SK-N-SH (cell line): ENCODE data around the gene CCR8. TPM values are rescaled to one million over a fixed set of nuclear protein-coding genes. Genes with fewer than 3 reads are reported as not detected.

Source experiments
- CTCF ChIA-PET: fragments of 300-600, 350-600 bp; formaldehyde crosslinking; extraction: SDS; loops from one replicate; lab custom pipeline; 2021; lab: Yijun Ruan, JAX
- POLR2A ChIA-PET: fragments of 350-600 bp; sonication (Branson Sonifier 250); formaldehyde crosslinking; extraction: SDS; loops from one replicate; lab custom pipeline; 2020; ENCODE audit warnings: antibody characterized with exemption, inconsistent platforms; lab: Yijun Ruan, JAX
- DNase-seq: peaks from one replicate; pipeline ENCODE4 v3.0.0; 2012
- H2AFZ ChIP-seq: fragments of 200-600 bp; sonication (generic); 2 replicates; pipeline ENCODE4 v1.8.1; 2016; ENCODE audit warnings: antibody characterized with exemption, mild to moderate bottlenecking, low read depth
- H3F3A ChIP-seq: fragments of 200-600 bp; sonication (generic); replicated peaks from 2 replicates; pipeline ENCODE3; 2016; ENCODE audit warnings: antibody characterized with exemption, mild to moderate bottlenecking; ENCODE audit not compliant: insufficient read depth
- H3K27ac ChIP-seq, 2 experiments: fragments of 200-500 bp in 1 of 2; fragments of 200-600 bp in 1 of 2; sonication (Bioruptor generic) in 1 of 2; sonication (generic), shearing (Covaris generic) in 1 of 2; 2 replicates each; pipeline versions ENCODE4 v1.5.1 to v1.6.1; 2014 to 2016; ENCODE audit warnings: low read depth in 2 of 2, inconsistent platforms in 1 of 2, low read length in 1 of 2, mild to moderate bottlenecking in 1 of 2, mixed read lengths in 1 of 2
- H3K27me3 ChIP-seq: fragments of 200-600 bp; sonication (generic), shearing (Covaris generic); 2 replicates; pipeline ENCODE4 v1.6.1; 2016; ENCODE audit warnings: mixed run types; ENCODE audit not compliant: insufficient read depth
- H3K36me3 ChIP-seq, 2 experiments: fragments of 200-500 bp in 1 of 2; fragments of 200-600 bp in 1 of 2; sonication (Bioruptor generic) in 1 of 2; sonication (generic) in 1 of 2; replicated peaks in 1 of 2; 2 replicates each; pipeline versions ENCODE3 to v1.5.1; 2014 to 2016; ENCODE audit warnings: low read length in 1 of 2, mild to moderate bottlenecking in 1 of 2; ENCODE audit not compliant: insufficient read depth in 2 of 2, control insufficient read depth in 1 of 2
- H3K4me1 ChIP-seq, 2 experiments: fragments of 200-500 bp in 1 of 2; fragments of 200-600 bp in 1 of 2; sonication (Bioruptor generic) in 1 of 2; sonication (generic), shearing (Covaris generic) in 1 of 2; 2 replicates each; pipeline versions ENCODE4 v1.5.1 to v1.6.1; 2014 to 2016; ENCODE audit warnings: low read depth in 1 of 2, low read length in 1 of 2, mixed run types in 1 of 2; ENCODE audit not compliant: insufficient read depth in 2 of 2, control insufficient read depth in 1 of 2
- H3K4me2 ChIP-seq: fragments of 200-600 bp; sonication (generic), shearing (Covaris generic); 2 replicates; pipeline ENCODE4 v1.6.1; 2017; ENCODE audit warnings: mixed run types
- H3K4me3 ChIP-seq, 2 experiments: fragments of 200-500 bp in 1 of 2; fragments of 200-600 bp in 1 of 2; sonication (Bioruptor generic) in 1 of 2; sonication (generic), shearing (Covaris generic) in 1 of 2; 2 replicates each; pipeline versions ENCODE4 v1.5.1 to v1.8.1; 2014 to 2016; ENCODE audit warnings: low read depth in 2 of 2, inconsistent platforms in 1 of 2, low read length in 1 of 2, mild to moderate bottlenecking in 1 of 2, mixed read lengths in 1 of 2, moderate library complexity in 1 of 2
- H3K79me2 ChIP-seq: fragments of 200-600 bp; sonication (generic); 2 replicates; pipeline ENCODE4 v1.8.1; 2017; ENCODE audit warnings: mild to moderate bottlenecking; ENCODE audit not compliant: insufficient read depth
- H3K9ac ChIP-seq: fragments of 200-600 bp; sonication (generic); 2 replicates; pipeline ENCODE4 v1.6.1; 2017; ENCODE audit warnings: mixed run types
- H3K9me2 ChIP-seq: fragments of 200-600 bp; sonication (generic); 2 replicates; pipeline ENCODE4 v1.6.1; 2017; ENCODE audit warnings: mixed run types
- H3K9me3 ChIP-seq: fragments of 200-600 bp; sonication (generic); 2 replicates; pipeline ENCODE4 v1.6.1; 2017; ENCODE audit warnings: mixed run types, mild to moderate bottlenecking, moderate library complexity
- H4K20me1 ChIP-seq: fragments of 200-600 bp; sonication (generic); 2 replicates; pipeline ENCODE4 v1.6.1; 2017; ENCODE audit warnings: mild to moderate bottlenecking, mixed run types; ENCODE audit not compliant: insufficient read depth
- CHD2 ChIP-seq: fragments of 150-350 bp; IDR thresholded peaks from 2 replicates; pipeline ENCODE4 v1.6.1; 2018; ENCODE audit warnings: low read length; ENCODE audit not compliant: partially characterized antibody
- EP300 ChIP-seq, 2 experiments: IDR thresholded peaks; 2 replicates each; pipeline versions ENCODE4 v1.4.0 to v1.6.1; 2012; ENCODE audit warnings: borderline replicate concordance in 1 of 2, low read depth in 1 of 2, low read length in 1 of 2
- FOSL2 ChIP-seq: IDR thresholded peaks from 2 replicates; pipeline ENCODE4 v1.4.0; 2012; ENCODE audit warnings: low read depth, mild to moderate bottlenecking, moderate library complexity, borderline replicate concordance
- FOXJ3 ChIP-seq: sonication (generic); formaldehyde crosslinking; IDR thresholded peaks from 2 replicates; pipeline ENCODE4 v1.5.1; 2020; ENCODE audit warnings: mild to moderate bottlenecking, missing genetic modification reagents
- FOXM1 ChIP-seq: IDR thresholded peaks from 2 replicates; pipeline ENCODE4 v1.4.0; 2012; ENCODE audit warnings: low read depth, mild to moderate bottlenecking
- JUND ChIP-seq: IDR thresholded peaks from 2 replicates; pipeline ENCODE4 v1.4.0; 2012
- MXI1 ChIP-seq: IDR thresholded peaks from 2 replicates; pipeline ENCODE4 v1.6.1; 2012; ENCODE audit warnings: mild to moderate bottlenecking, low read depth, low read length, improper control_type of control experiment
- NRF1 ChIP-seq: IDR thresholded peaks from 2 replicates; pipeline ENCODE4 v1.6.1; 2012; ENCODE audit warnings: low read depth, mild to moderate bottlenecking, low read length
- POLR2AphosphoS5 ChIP-seq: IDR thresholded peaks from 2 replicates; pipeline ENCODE4 v1.6.1; 2012; ENCODE audit warnings: low read depth, low read length
- RAD21 ChIP-seq: IDR thresholded peaks from 2 replicates; pipeline ENCODE4 v1.6.1; 2012; ENCODE audit warnings: mild to moderate bottlenecking, low read length
- RFX5 ChIP-seq: IDR thresholded peaks from 2 replicates; pipeline ENCODE4 v1.6.1; 2012; ENCODE audit warnings: mild to moderate bottlenecking, improper control_type of control experiment, low read length
- RXRA ChIP-seq: IDR thresholded peaks from 2 replicates; pipeline ENCODE4 v1.4.0; 2012; ENCODE audit warnings: low read depth, mild to moderate bottlenecking, borderline replicate concordance
- SMC3 ChIP-seq: IDR thresholded peaks from 2 replicates; pipeline ENCODE4 v1.6.1; 2012; ENCODE audit warnings: low read depth, low read length, improper control_type of control experiment
- TEAD4 ChIP-seq: IDR thresholded peaks from 2 replicates; pipeline ENCODE4 v1.4.0; 2012; ENCODE audit warnings: mild to moderate bottlenecking, borderline replicate concordance; ENCODE audit not compliant: insufficient read depth
- YY1 ChIP-seq: IDR thresholded peaks from 2 replicates; pipeline ENCODE4 v1.4.0; 2012; ENCODE audit warnings: low read depth, mild to moderate bottlenecking
- WGBS: methylation state at CpG from one replicate; pipeline ENCODE4 v1.1.6; 2017; ENCODE audit warnings: low lambda C conversion rate; 5-methylcytosine and 5-hydroxymethylcytosine counted together
- polyA plus RNA-seq, 3 experiments: library from polyadenylated mRNA; depleted of rRNA; stranded (reverse); fragments of >200 nt; gene quantifications; 2 replicates each; pipeline ENCODE4 v1.2.3, GENCODE V29; 2012
- TF ChIP-seq, protein P1 (sequence below): IDR thresholded peaks from 2 replicates; pipeline ENCODE4 v1.4.0; 2012; ENCODE audit warnings: low read depth
- TF ChIP-seq, protein P2 (sequence below): IDR thresholded peaks from 2 replicates; pipeline ENCODE4 v1.6.1; 2012; ENCODE audit warnings: mild to moderate bottlenecking, low read depth, low read length, moderate library complexity
- TF ChIP-seq, protein P3 (sequence below): fragments of 150-350 bp; IDR thresholded peaks from 2 replicates; pipeline ENCODE4 v1.6.1; 2017; ENCODE audit warnings: antibody characterized with exemption, low read length, low read depth, borderline replicate concordance
- TF ChIP-seq, protein P4 (sequence below): fragments of 150-350 bp; IDR thresholded peaks from 2 replicates; pipeline ENCODE4 v1.6.1; 2016; ENCODE audit warnings: mild to moderate bottlenecking, low read depth, low read length

The CCR8 gene
- polyA plus RNA-seq, 1 of the 3 experiments (the other 2 are of a cell fraction) = not detected

DNA sequence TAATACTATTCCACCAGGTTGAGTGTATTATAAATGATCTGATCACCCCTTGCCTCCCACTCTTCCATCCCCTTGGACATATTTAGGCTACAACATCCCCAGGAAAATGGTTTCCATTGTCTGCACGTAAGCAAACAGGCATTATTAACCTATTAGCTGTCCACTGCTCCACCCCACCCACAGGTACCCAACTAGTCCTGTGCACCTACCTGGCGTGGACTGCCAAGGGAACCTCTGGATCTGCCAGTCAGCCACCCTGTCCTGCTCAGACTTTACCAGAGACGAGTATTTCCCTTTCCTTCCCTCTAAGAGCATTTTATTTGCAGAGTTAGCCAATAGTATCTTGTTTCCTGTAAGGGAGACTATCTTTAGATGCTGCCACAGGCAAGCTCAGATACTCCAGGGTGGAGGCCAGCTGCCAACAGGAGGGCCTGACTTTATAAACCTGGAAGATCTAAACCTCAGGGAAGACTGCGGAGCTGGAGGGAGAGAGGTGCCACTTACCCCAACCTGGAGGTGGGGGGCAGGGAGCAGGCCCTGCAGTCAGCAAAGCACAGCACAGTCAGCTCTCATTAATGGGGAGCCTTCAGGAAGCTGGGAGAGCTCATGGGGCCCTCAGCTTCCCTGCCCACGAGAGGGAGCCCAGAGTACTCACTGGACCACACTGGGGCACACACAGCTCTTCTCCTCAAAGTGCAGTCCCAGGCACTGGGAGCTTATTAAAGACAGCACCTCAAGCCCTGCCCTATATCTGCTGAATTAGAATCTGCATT, 49.6 kb upstream of the CCR8 start, which contains the start of gene CX3CR1:
Gene CX3CR1, minus strand, starts transcription at position 292 of the 773 bp plus-strand sequence. CDS start 13,527 bp downstream, outside the sequence.
- ChIA-PET CTCF (interaction anchor here (0.6 to 6.3 kb wide), 6 partner anchors 11 to 280 kb away, joined by 3 to 94 read pairs (median 6); no protein-coding TSS in a partner anchor), POLR2A (interaction anchor here (0.8 kb wide), 1 partner anchor 72 kb away, joined by 4 read pairs; no protein-coding TSS in a partner anchor)
- Histone ChIP-seq H3K9ac (no peak within 1 kb of the TSS), H3K27ac (no peak within 1 kb of the TSS), H2AFZ (no peak within 1 kb of the TSS), H3K9me2 (no peaks in the 10 kb centered on the region), H3K4me2 (no peak within 1 kb of the TSS), H3K79me2 (no peaks in the 10 kb centered on the region), H3K4me1 (no peaks in the 10 kb centered on the region), H3K4me3 (no peak within 1 kb of the TSS), H4K20me1 (no peaks in the 10 kb centered on the region), H3F3A (no peaks in the 10 kb centered on the region), H3K9me3 (no peaks in the 10 kb centered on the region), H3K27me3 (peaks cover 8% of the 10 kb centered on the region; the same call in 1 of the 2 replicates), H3K36me3 (no peaks in the 10 kb centered on the region)
- no peak for DNase-seq
- TF ChIP-seq RXRA (no peak), YY1 (no peak), CHD2 (no peak), EP300 (IDR thresholded peaks at IDR 0.05; ENCODE audit: borderline replicate concordance in 1 of 2, low read depth in 1 of 2, low read length in 1 of 2) (no peak), RFX5 (no peak), MXI1 (no peak), NRF1 (no peak), JUND (no peak), FOXJ3 (CRISPR knock-in tag) (no peak), POLR2AphosphoS5 (no peak), RAD21 (no peak), SMC3 (no peak), FOSL2 (no peak), TEAD4 (no peak), FOXM1 (no peak)
- TF ChIP-seq, protein P1, sequence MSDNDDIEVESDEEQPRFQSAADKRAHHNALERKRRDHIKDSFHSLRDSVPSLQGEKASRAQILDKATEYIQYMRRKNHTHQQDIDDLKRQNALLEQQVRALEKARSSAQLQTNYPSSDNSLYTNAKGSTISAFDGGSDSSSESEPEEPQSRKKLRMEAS = no peak
- TF ChIP-seq, protein P2, sequence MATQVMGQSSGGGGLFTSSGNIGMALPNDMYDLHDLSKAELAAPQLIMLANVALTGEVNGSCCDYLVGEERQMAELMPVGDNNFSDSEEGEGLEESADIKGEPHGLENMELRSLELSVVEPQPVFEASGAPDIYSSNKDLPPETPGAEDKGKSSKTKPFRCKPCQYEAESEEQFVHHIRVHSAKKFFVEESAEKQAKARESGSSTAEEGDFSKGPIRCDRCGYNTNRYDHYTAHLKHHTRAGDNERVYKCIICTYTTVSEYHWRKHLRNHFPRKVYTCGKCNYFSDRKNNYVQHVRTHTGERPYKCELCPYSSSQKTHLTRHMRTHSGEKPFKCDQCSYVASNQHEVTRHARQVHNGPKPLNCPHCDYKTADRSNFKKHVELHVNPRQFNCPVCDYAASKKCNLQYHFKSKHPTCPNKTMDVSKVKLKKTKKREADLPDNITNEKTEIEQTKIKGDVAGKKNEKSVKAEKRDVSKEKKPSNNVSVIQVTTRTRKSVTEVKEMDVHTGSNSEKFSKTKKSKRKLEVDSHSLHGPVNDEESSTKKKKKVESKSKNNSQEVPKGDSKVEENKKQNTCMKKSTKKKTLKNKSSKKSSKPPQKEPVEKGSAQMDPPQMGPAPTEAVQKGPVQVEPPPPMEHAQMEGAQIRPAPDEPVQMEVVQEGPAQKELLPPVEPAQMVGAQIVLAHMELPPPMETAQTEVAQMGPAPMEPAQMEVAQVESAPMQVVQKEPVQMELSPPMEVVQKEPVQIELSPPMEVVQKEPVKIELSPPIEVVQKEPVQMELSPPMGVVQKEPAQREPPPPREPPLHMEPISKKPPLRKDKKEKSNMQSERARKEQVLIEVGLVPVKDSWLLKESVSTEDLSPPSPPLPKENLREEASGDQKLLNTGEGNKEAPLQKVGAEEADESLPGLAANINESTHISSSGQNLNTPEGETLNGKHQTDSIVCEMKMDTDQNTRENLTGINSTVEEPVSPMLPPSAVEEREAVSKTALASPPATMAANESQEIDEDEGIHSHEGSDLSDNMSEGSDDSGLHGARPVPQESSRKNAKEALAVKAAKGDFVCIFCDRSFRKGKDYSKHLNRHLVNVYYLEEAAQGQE = no peak
- TF ChIP-seq, protein P3, sequence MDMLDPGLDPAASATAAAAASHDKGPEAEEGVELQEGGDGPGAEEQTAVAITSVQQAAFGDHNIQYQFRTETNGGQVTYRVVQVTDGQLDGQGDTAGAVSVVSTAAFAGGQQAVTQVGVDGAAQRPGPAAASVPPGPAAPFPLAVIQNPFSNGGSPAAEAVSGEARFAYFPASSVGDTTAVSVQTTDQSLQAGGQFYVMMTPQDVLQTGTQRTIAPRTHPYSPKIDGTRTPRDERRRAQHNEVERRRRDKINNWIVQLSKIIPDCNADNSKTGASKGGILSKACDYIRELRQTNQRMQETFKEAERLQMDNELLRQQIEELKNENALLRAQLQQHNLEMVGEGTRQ = no peak
- TF ChIP-seq, protein P4, sequence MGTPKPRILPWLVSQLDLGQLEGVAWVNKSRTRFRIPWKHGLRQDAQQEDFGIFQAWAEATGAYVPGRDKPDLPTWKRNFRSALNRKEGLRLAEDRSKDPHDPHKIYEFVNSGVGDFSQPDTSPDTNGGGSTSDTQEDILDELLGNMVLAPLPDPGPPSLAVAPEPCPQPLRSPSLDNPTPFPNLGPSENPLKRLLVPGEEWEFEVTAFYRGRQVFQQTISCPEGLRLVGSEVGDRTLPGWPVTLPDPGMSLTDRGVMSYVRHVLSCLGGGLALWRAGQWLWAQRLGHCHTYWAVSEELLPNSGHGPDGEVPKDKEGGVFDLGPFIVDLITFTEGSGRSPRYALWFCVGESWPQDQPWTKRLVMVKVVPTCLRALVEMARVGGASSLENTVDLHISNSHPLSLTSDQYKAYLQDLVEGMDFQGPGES = no peak
- WGBS = 38% methylated on average over 5 of the region's 5 CpGs
